Vagina (tissue), 2 donors: ENCODE results near the gene NR2E3.

Experiments used
- POLR2A ChIP-seq, 2 donors: fragments of 450-650 bp; IDR thresholded peaks; one replicate each; pipeline ENCODE4 v1.6.1; 2017; ENCODE audit warnings: antibody characterized with exemption in 2 of 2, mild to moderate bottlenecking in 2 of 2, moderate library complexity in 2 of 2
- POLR2AphosphoS5 ChIP-seq, 2 donors: sonication (generic); formaldehyde crosslinking; IDR thresholded peaks; one replicate each; pipeline ENCODE4 v1.9.0; 2017; ENCODE audit warnings: antibody characterized with exemption in 2 of 2, mild to moderate bottlenecking in 2 of 2, low read depth in 1 of 2; ENCODE audit not compliant: insufficient read depth in 1 of 2

- TF ChIP-seq POLR2AphosphoS5 (IDR thresholded peaks at IDR 0.05; ENCODE audit: insufficient read depth in 1 of 2, low read depth in 1 of 2) (no peak), POLR2A (IDR thresholded peaks at IDR 0.05) (no peak)
These were observed 2.8 kb downstream of the NR2E3 start for GRCh38 chr15:71812966-71813722.
